Caco-2 (cell line): ENCODE results near the gene GLIS1. TPM values are rescaled to one million over a fixed set of nuclear protein-coding genes. Genes with fewer than 3 reads are reported as not detected.

Experiments used
- BruUV-seq: library from RNA; stranded (reverse); fragments of 400-500 nt; replicated peaks from 2 replicates; lab custom pipeline; 2021; lab: Mats Ljungman, UMichigan
- CTCF ChIA-PET: fragments of 300-600 bp; sonication (Branson Sonifier 250); formaldehyde crosslinking; loops from one replicate; lab custom pipeline; 2022; ENCODE audit warnings: antibody characterized with exemption; lab: Charles Lee
- POLR2A ChIA-PET: fragments of 300-600 bp; sonication (Branson Sonifier 250); formaldehyde crosslinking; loops from one replicate; lab custom pipeline; 2022; ENCODE audit warnings: antibody characterized with exemption; lab: Charles Lee
- DNase-seq, 2 experiments: peaks; one replicate each; pipeline versions ENCODE4 v3.0.0 to v3.0.0-alpha.2; 2020 to 2022
- H3K27me3 ChIP-seq: replicated peaks from 2 replicates; pipeline ENCODE4 v1.6.0; 2011; ENCODE audit warnings: low read length; ENCODE audit not compliant: control insufficient read depth, insufficient read depth
- H3K36me3 ChIP-seq: 2 replicates; pipeline ENCODE4 v1.5.1; 2011; ENCODE audit warnings: low read length; ENCODE audit not compliant: control insufficient read depth, insufficient read depth
- H3K4me1 ChIP-seq: fragments of 250-450 bp; sonication (Bioruptor Pico); 2 replicates; pipeline ENCODE4 v1.5.1; 2020; ENCODE audit warnings: mild to moderate bottlenecking
- H3K4me3 ChIP-seq: 2 replicates; pipeline ENCODE4 v1.5.1; 2011; ENCODE audit warnings: low read depth, mild to moderate bottlenecking, control low read depth, low read length
- H3K9me3 ChIP-seq: fragments of 250-450 bp; sonication (Bioruptor Pico); 2 replicates; pipeline ENCODE4 v1.5.1; 2020; ENCODE audit warnings: mild to moderate bottlenecking, moderate library complexity
- H3K27ac Mint-ChIP-seq: one replicate; pipeline ENCODE4 v1.8.0; 2022; ENCODE audit warnings: mixed read lengths; ENCODE audit not compliant: unreplicated experiment
- H3K27me3 Mint-ChIP-seq: one replicate; pipeline ENCODE4 v1.8.0; 2022; ENCODE audit warnings: mixed read lengths; ENCODE audit not compliant: insufficient read depth, unreplicated experiment
- H3K36me3 Mint-ChIP-seq: one replicate; pipeline ENCODE4 v1.8.0; 2022; ENCODE audit warnings: mild to moderate bottlenecking, mixed read lengths; ENCODE audit not compliant: insufficient read depth, unreplicated experiment
- H3K4me1 Mint-ChIP-seq: one replicate; pipeline ENCODE4 v1.8.0; 2022; ENCODE audit warnings: low read depth, mixed read lengths; ENCODE audit not compliant: unreplicated experiment
- H3K4me3 Mint-ChIP-seq: one replicate; pipeline ENCODE4 v1.8.0; 2022; ENCODE audit warnings: mild to moderate bottlenecking, moderate library complexity, mixed read lengths; ENCODE audit not compliant: unreplicated experiment
- H3K9me3 Mint-ChIP-seq: one replicate; pipeline ENCODE4 v1.8.0; 2022; ENCODE audit warnings: mixed read lengths; ENCODE audit not compliant: unreplicated experiment
- CTCF ChIP-seq, 2 experiments: fragments of 200-600 bp in 1 of 2; IDR thresholded peaks; 1 replicate in 1 of 2; 2 replicates in 1 of 2; pipeline versions ENCODE4 v1.5.1 to v1.8.0; 2011 to 2022; ENCODE audit warnings: antibody characterized with exemption in 1 of 2, control low read depth in 1 of 2, inconsistent platforms in 1 of 2, low read depth in 1 of 2, low read length in 1 of 2, mild to moderate bottlenecking in 1 of 2, moderate library complexity in 1 of 2; ENCODE audit not compliant: insufficient read depth in 1 of 2, severe bottlenecking in 1 of 2, unreplicated experiment in 1 of 2
- intact Hi-C: fragments of 100-400 bp; cut with micrococcal nuclease; formaldehyde crosslinking; loops from one replicate; pipeline ENCODE4 v1.10.0; 2022; ENCODE audit not compliant: unreplicated experiment
- total RNA-seq: library from RNA; stranded (reverse); gene quantifications from 2 replicates; pipeline ENCODE4 v1.2.3, GENCODE V29; 2022

Gene GLIS1
- total RNA-seq, 1 experiment from 2014 or later = not detected

GRCh38 chr1:53573931-53574330, 165.0 kb downstream of the GLIS1 start:
- TF ChIP-seq CTCF (IDR thresholded peaks at IDR 0.05; ENCODE audit: insufficient read depth in 1 of 2, low read depth in 1 of 2, low read length in 1 of 2, severe bottlenecking in 1 of 2, unreplicated experiment in 1 of 2) = no peak
- Histone ChIP-seq H3K4me3 (no peak overlapping the region), H3K36me3 (no peaks in the 10 kb centered on the region), H3K4me1 (no peaks in the 10 kb centered on the region), H3K9me3 (no peaks in the 10 kb centered on the region), H3K27me3 (no peaks in the 10 kb centered on the region)
- H3K27me3 Mint-ChIP-seq = no peaks in the 10 kb centered on the region
- H3K36me3 Mint-ChIP-seq = no peaks in the 10 kb centered on the region
- BruUV-seq = no TSS peak
- no peaks in the 10 kb centered on the region for H3K9me3 Mint-ChIP-seq
- CTCF ChIA-PET = no interaction called here
- no peak overlapping the region for H3K27ac Mint-ChIP-seq
- no peak overlapping the region for H3K4me3 Mint-ChIP-seq
- H3K4me1 Mint-ChIP-seq = no peaks in the 10 kb centered on the region
- POLR2A ChIA-PET = no interaction called here
- intact Hi-C loops = loop anchor here (5.0 kb wide), 1 partner anchor 87 kb away; no protein-coding TSS in a partner anchor
- peak in 1 of 2 experiments; percentile 7 for DNase-seq

GRCh38 chr1:53573522-53573921, 165.4 kb downstream of the GLIS1 start:
- POLR2A ChIA-PET = no interaction called here
- Mint-ChIP-seq H3K27me3 (no peaks in the 10 kb centered on the region), H3K27ac (no peak overlapping the region)

GRCh38 chr1:53572815-53573173, 166.2 kb downstream of the GLIS1 start:
- Histone ChIP-seq H3K36me3 (no peaks in the 10 kb centered on the region), H3K4me3 (no peak overlapping the region), H3K27me3 (no peaks in the 10 kb centered on the region; the same call in 1 of the 2 replicates), H3K4me1 (no peaks in the 10 kb centered on the region), H3K9me3 (no peaks in the 10 kb centered on the region)
- POLR2A ChIA-PET = no interaction called here
- CTCF ChIA-PET = no interaction called here
- Mint-ChIP-seq H3K4me1 (no peaks in the 10 kb centered on the region), H3K4me3 (no peak overlapping the region), H3K9me3 (no peaks in the 10 kb centered on the region), H3K27me3 (no peaks in the 10 kb centered on the region), H3K36me3 (no peaks in the 10 kb centered on the region), H3K27ac (no peak overlapping the region)
- TF ChIP-seq CTCF (IDR thresholded peaks at IDR 0.05; ENCODE audit: insufficient read depth in 1 of 2, low read depth in 1 of 2, low read length in 1 of 2, severe bottlenecking in 1 of 2, unreplicated experiment in 1 of 2) = no peak
- DNase-seq = peak; percentile 1 to 29
- intact Hi-C loops = loop anchor here (5.0 kb wide), 1 partner anchor 85 kb away; no protein-coding TSS in a partner anchor
- no TSS peak for BruUV-seq

More at GRCh38 chr1:53573522-53573921, 165.4 kb downstream of the GLIS1 start:
- Mint-ChIP-seq H3K4me1 (no peaks in the 10 kb centered on the region), H3K36me3 (no peaks in the 10 kb centered on the region), H3K9me3 (no peaks in the 10 kb centered on the region), H3K4me3 (no peak overlapping the region)
- no peaks in the 10 kb centered on the region; the same call in 1 of the 2 replicates for H3K27me3 ChIP-seq
- H3K36me3 ChIP-seq = no peaks in the 10 kb centered on the region
- H3K4me1 ChIP-seq = no peaks in the 10 kb centered on the region
- DNase-seq = peak in 1 of 2 experiments; percentile 3
- TF ChIP-seq CTCF (IDR thresholded peaks at IDR 0.05; ENCODE audit: insufficient read depth in 1 of 2, low read depth in 1 of 2, low read length in 1 of 2, severe bottlenecking in 1 of 2, unreplicated experiment in 1 of 2) = no peak
- intact Hi-C loops = loop anchor here (5.0 kb wide), 1 partner anchor 86 kb away; no protein-coding TSS in a partner anchor
- H3K4me3 ChIP-seq = no peak overlapping the region
- BruUV-seq = no TSS peak
- CTCF ChIA-PET = no interaction called here
- no peaks in the 10 kb centered on the region for H3K9me3 ChIP-seq
